Testis (tissue), 3 donors: Measurements from ENCODE around the gene ORC3. TPM values are rescaled to one million over a fixed set of nuclear protein-coding genes. Genes with fewer than 3 reads are reported as not detected.

ENCODE experiments used
- DNase-seq: peaks from one replicate; pipeline ENCODE4 v3.0.0-alpha.2; 2019
- H3K27ac ChIP-seq, 2 donors: fragments of 200-600 bp; sonication (generic); one replicate each; pipeline ENCODE4 v1.5.1; 2019
- H3K27me3 ChIP-seq: fragments of 200-600 bp; sonication (generic); one replicate; pipeline ENCODE4 v1.5.1; 2019
- H3K36me3 ChIP-seq: fragments of 200-600 bp; sonication (generic); one replicate; pipeline ENCODE4 v1.5.1; 2017; ENCODE audit warnings: low read depth; ENCODE audit errors: missing control alignments
- H3K4me1 ChIP-seq: fragments of 200-600 bp; sonication (generic); one replicate; pipeline ENCODE4 v1.5.1; 2019
- H3K4me3 ChIP-seq, 2 donors: fragments of 200-600 bp; sonication (generic); one replicate each; pipeline ENCODE4 v1.5.1; 2017 to 2019
- H3K9me3 ChIP-seq: fragments of 200-600 bp; sonication (generic); one replicate; pipeline ENCODE4 v1.5.1; 2017
- CTCF ChIP-seq, 3 experiments: fragments of 450-650 bp in 2 of 3; fragments of 200-600 bp in 1 of 3; sonication (generic) in 1 of 3; IDR thresholded peaks; one replicate each; pipeline ENCODE4 v1.5.1; 2016 to 2019; ENCODE audit warnings: antibody characterized with exemption in 3 of 3, mild to moderate bottlenecking in 2 of 3, moderate library complexity in 1 of 3
- POLR2A ChIP-seq: fragments of 450-650 bp; IDR thresholded peaks from one replicate; pipeline ENCODE4 v1.6.1; 2017; ENCODE audit warnings: antibody characterized with exemption, mild to moderate bottlenecking, moderate library complexity
- WGBS, 2 donors: methylation state at CpG; one replicate each; pipeline ENCODE4 v1.1.5; 2018; 5-methylcytosine and 5-hydroxymethylcytosine counted together
- intact Hi-C: fragments of 100-400 bp; cut with DNase I; formaldehyde crosslinking; loops from one replicate; pipeline ENCODE4 v1.15.1; 2023; ENCODE audit warnings: low total_unique reads
- polyA plus RNA-seq: library from polyadenylated mRNA; stranded (reverse); fragments of 350-450 nt; fragmentation: Illumina TruSeq; extraction: RNeasy Lipid Tissue Mini Kit (QIAGEN cat#74804); gene quantifications from one replicate; pipeline ENCODE4 v1.2.3, GENCODE V29; 2014; ENCODE audit warnings: low read depth, low replicate concordance; ENCODE audit not compliant: insufficient read depth
- total RNA-seq, 2 donors: library from RNA; depleted of rRNA; stranded (reverse); fragments of >200 nt; gene quantifications; one replicate each; pipeline ENCODE4 v1.2.3, GENCODE V29; 2016

ORC3 gene
- total and polyA plus RNA-seq, 3 donors from 2014 or later, result 38.8 to 50.4 (median 40.5) TPM

DNA sequence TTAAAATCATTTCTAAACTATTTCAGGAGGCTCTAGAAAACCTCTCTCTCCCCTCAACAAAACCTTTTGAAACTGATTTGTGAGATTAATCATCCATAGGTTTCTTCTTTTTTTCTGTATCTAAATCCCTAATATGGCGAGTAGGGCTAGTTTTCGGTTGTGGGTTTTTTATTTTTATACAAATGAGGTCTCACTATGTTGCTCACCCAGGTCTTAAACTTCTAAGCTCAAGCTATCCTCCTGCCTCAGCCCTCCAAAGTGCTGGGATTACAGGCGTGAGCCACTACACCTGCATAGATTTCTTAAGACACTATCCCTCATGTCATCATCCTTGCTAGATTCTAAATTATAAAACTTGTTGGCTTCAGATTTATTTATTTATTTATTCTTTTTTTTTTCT, 43.9 kb downstream of the ORC3 start:
- Histone ChIP-seq H3K27ac (no peak overlapping the region), H3K27me3 (no peaks in the 10 kb centered on the region), H3K9me3 (no peaks in the 10 kb centered on the region), H3K4me3 (no peak overlapping the region), H3K36me3 (no peaks in the 10 kb centered on the region), H3K4me1 (peaks cover 9% of the 10 kb centered on the region)
- DNase-seq, result no peak
- WGBS, 2 donors, result 80% methylated on average over 3 of the region's 3 CpGs
- intact Hi-C loops, result no loop called here
- no peak for TF ChIP-seq CTCF (IDR thresholded peaks at IDR 0.05)
- no peak for TF ChIP-seq POLR2A

GRCh38 chr6:87636315-87636714, 46.4 kb downstream of the ORC3 start:
- Histone ChIP-seq H3K4me1 (no peaks in the 10 kb centered on the region), H3K9me3 (no peaks in the 10 kb centered on the region), H3K4me3 (no peak overlapping the region), H3K27me3 (no peaks in the 10 kb centered on the region), H3K36me3 (no peaks in the 10 kb centered on the region), H3K27ac (no peak overlapping the region)
- WGBS, 2 donors, result 69 to 89% methylated on average over 1 of the region's 1 CpG
- TF ChIP-seq POLR2A (no peak), CTCF (IDR thresholded peaks at IDR 0.05) (no peak)
- intact Hi-C loops, result no loop called here
- no peak for DNase-seq

- Histone ChIP-seq H3K27ac (no peak overlapping the region), H3K36me3 (no peaks in the 10 kb centered on the region), H3K4me1 (no peaks in the 10 kb centered on the region), H3K27me3 (no peaks in the 10 kb centered on the region), H3K9me3 (no peaks in the 10 kb centered on the region), H3K4me3 (no peak overlapping the region)
- 100% methylated on average over 1 of the region's 1 CpG for WGBS, 2 donors
- no peak for TF ChIP-seq POLR2A
- no peak for TF ChIP-seq CTCF (IDR thresholded peaks at IDR 0.05)
- intact Hi-C loops, result no loop called here
- no peak for DNase-seq
Observed at GRCh38 chr6:87637106-87637505, 47.2 kb downstream of the ORC3 start.

DNA sequence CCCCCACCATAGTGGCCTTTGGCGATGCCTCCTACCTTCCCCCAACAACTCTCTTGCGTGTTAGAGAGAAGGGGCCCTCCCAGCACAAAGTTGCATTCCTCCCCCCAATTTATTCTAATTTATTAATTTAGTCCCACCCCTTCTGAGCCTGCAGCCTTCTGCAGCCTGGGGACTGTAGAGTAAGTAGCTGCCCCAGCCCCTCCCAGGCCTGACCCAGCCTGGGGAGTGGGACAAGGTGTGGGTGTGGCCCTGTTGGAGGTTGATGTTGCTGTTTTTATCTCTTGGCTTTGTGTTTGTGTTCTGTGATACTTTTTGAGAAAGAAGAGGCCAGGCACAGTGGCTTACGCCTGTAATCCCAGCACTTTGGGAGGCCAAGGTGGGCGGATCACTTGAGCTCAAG, 49.4 kb downstream of the ORC3 start:
- H3K36me3 ChIP-seq, result no peaks in the 10 kb centered on the region
- no peak overlapping the region for H3K27ac ChIP-seq
- no peaks in the 10 kb centered on the region for H3K4me1 ChIP-seq
- intact Hi-C loops, result no loop called here
- H3K9me3 ChIP-seq, result no peaks in the 10 kb centered on the region
- H3K27me3 ChIP-seq, result no peaks in the 10 kb centered on the region
- H3K4me3 ChIP-seq, result no peak overlapping the region
- WGBS, 2 donors, result 89 to 95% methylated on average over 4 of the region's 4 CpGs
- no peak for TF ChIP-seq POLR2A
- TF ChIP-seq CTCF (IDR thresholded peaks at IDR 0.05), result no peak
- no peak for DNase-seq

DNA sequence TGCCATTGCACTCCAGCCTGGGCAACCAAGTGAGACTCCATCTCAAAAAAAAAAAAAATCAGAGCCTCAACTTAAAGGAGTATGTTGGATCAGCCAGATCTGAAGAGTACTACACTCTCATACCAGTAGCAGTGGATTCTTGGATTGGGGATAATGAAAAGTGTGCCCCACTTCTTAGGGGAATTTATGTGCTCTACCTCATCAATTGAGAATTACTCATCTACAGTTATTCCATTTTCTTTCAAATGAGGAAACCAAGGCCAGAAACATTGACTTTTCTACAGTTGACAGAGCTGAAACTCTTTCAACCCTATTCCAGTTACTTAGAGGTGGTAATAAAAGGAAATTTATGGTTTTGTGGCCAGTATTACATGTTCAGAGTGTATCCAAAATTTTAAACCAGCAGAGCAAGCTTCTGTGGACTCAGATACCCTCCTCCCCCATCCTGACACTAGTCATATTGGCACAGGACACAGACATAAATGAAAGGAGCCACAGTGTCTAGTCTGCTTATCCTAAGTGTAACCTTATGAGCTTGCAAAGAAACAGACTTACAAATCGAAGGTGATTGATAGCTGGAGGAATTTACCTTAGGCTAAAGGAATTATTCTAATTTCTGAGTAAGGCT, 51.2 kb downstream of the ORC3 start:
- no peaks in the 10 kb centered on the region for H3K9me3 ChIP-seq
- TF ChIP-seq CTCF (IDR thresholded peaks at IDR 0.05), result no peak
- no peak for TF ChIP-seq POLR2A
- no peaks in the 10 kb centered on the region for H3K36me3 ChIP-seq
- no peak for DNase-seq
- H3K4me1 ChIP-seq, result no peaks in the 10 kb centered on the region
- H3K4me3 ChIP-seq, result no peak overlapping the region
- no peak overlapping the region for H3K27ac ChIP-seq
- WGBS, 2 donors, result 39 to 85% methylated on average over 1 of the region's 1 CpG
- intact Hi-C loops, result no loop called here
- no peaks in the 10 kb centered on the region for H3K27me3 ChIP-seq
